Ishikawa (cell line): Measurements from ENCODE around the gene POLD4.

ENCODE experiments used
- CEBPB ChIP-seq: IDR thresholded peaks from 2 replicates; pipeline ENCODE4 v1.6.1; 2012
- CREB1 ChIP-seq: IDR thresholded peaks from 2 replicates; pipeline ENCODE4 v1.6.1; 2012; ENCODE audit warnings: low read depth
- EGR1 ChIP-seq: IDR thresholded peaks from 2 replicates; pipeline ENCODE4 v1.6.1; 2012
- EP300 ChIP-seq: IDR thresholded peaks from 2 replicates; pipeline ENCODE4 v1.6.1; 2012; ENCODE audit warnings: borderline replicate concordance
- FOXM1 ChIP-seq: IDR thresholded peaks from 2 replicates; pipeline ENCODE4 v1.6.1; 2012; ENCODE audit warnings: low read depth, borderline replicate concordance
- MAX ChIP-seq: IDR thresholded peaks from 2 replicates; pipeline ENCODE4 v1.6.1; 2012
- NFIC ChIP-seq: IDR thresholded peaks from 2 replicates; pipeline ENCODE4 v1.6.1; 2012
- RAD21 ChIP-seq: IDR thresholded peaks from 2 replicates; pipeline ENCODE4 v1.6.1; 2012; ENCODE audit warnings: low read depth
- REST ChIP-seq: IDR thresholded peaks from 2 replicates; pipeline ENCODE4 v1.6.1; 2012; ENCODE audit warnings: low read depth, mild to moderate bottlenecking
- TAF1 ChIP-seq: IDR thresholded peaks from 2 replicates; pipeline ENCODE4 v1.6.1; 2012; ENCODE audit warnings: low read depth, mild to moderate bottlenecking
- TCF12 ChIP-seq: IDR thresholded peaks from 2 replicates; pipeline ENCODE4 v1.6.1; 2012; ENCODE audit warnings: low read depth
- TEAD4 ChIP-seq: IDR thresholded peaks from 2 replicates; pipeline ENCODE4 v1.6.1; 2012
- USF1 ChIP-seq: IDR thresholded peaks from 2 replicates; pipeline ENCODE4 v1.6.1; 2012
- YY1 ChIP-seq: IDR thresholded peaks from 2 replicates; pipeline ENCODE4 v1.6.1; 2012; ENCODE audit warnings: low read depth
- ZBTB7A ChIP-seq: IDR thresholded peaks from 2 replicates; pipeline ENCODE4 v1.6.1; 2012; ENCODE audit warnings: low read depth

The POLD4 gene

GRCh38 chr11:67398661-67399563 lies 45.6 kb upstream of the POLD4 start:
- no peak for TF ChIP-seq MAX
- no peak for TF ChIP-seq USF1
- TF ChIP-seq YY1 = no peak
- no peak for TF ChIP-seq EGR1
- no peak for TF ChIP-seq ZBTB7A
- TF ChIP-seq FOXM1 = no peak
- TF ChIP-seq TAF1 = no peak
- TF ChIP-seq RAD21 = no peak
- TF ChIP-seq CEBPB = no peak
- no peak for TF ChIP-seq NFIC
- TF ChIP-seq EP300 = no peak
- TF ChIP-seq CREB1 = no peak
- no peak for TF ChIP-seq TCF12
- no peak for TF ChIP-seq REST
- TF ChIP-seq TEAD4 = no peak

GRCh38 chr11:67397986-67398660 lies 44.8 kb upstream of the POLD4 start:
- TF ChIP-seq RAD21 = no peak
- no peak for TF ChIP-seq TCF12
- no peak for TF ChIP-seq ZBTB7A
- TF ChIP-seq REST = no peak
- no peak for TF ChIP-seq CEBPB
- no peak for TF ChIP-seq NFIC
- TF ChIP-seq CREB1 = no peak
- TF ChIP-seq FOXM1 = no peak
- no peak for TF ChIP-seq MAX

- TF ChIP-seq YY1 (no peak), TCF12 (no peak), FOXM1 (no peak), RAD21 (no peak), TAF1 (no peak), ZBTB7A (no peak), EP300 (no peak), MAX (no peak), CEBPB (no peak), CREB1 (no peak), TEAD4 (no peak), USF1 (no peak), REST (no peak), NFIC (no peak), EGR1 (no peak)
These were observed 44.2 kb upstream of the POLD4 start for GRCh38 chr11:67397536-67397935.
